GM18861 (cell line): ENCODE data around the gene FIBCD1.
A peak's percentile ranks its signal among the peaks of the same experiment; 100 is the strongest.

Experiments
- ATAC-seq: cut with Tn5 transposase; IDR thresholded peaks from one replicate; pipeline ENCODE4 v1.9.1; 2021; ENCODE audit not compliant: unreplicated experiment

Gene FIBCD1

GRCh38 chr9:130937146-130938076 lies 1.6 kb downstream of the FIBCD1 start:
- ATAC-seq: no peak

DNA sequence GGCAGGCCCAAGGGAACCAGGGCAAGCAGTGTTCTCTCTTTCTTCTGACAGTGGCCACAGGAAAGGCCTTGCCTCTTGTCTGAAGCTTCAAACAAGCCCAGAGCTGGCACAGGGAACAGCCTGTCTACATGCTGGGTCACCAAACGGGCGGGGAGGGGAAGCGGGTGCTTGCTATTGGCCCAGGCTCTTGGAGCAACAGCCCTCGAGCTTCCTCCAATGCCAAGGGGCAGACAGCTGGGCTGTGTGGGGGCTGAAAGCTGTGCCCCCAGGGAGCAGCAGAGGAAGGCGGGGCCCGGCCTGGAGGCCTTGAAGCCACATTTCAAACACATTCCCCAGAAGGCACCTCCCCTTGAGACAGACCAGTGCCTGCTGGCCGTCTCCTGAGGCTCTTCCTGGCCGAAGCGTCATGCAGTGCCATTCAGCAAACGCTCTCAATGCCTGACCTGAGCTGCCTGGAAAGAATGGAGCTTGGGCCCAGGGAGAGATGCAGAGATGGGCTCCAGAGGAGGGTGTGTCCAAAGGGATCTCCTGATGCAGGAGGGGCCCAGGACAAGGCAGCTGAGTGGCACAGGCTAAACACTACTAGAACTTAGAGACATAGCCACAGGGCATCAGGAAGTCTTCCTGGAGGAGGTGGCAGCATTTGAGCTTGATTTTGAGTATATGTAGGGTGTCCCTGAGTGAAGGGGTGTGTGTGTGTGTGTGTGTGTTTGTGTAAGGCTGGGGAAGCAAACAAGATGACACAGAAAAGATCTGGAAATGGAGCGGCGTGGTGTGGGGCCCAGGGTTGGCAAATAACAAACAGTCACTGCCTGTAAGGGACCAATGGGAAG lies 2.5 kb downstream of the FIBCD1 start:
- no peak for ATAC-seq

GRCh38 chr9:130935648-130936271 lies 3.3 kb downstream of the FIBCD1 start:
- ATAC-seq: no peak

GRCh38 chr9:130934702-130935647 lies 4.1 kb downstream of the FIBCD1 start:
- ATAC-seq: no peak

GRCh38 chr9:130934246-130934645 lies 4.8 kb downstream of the FIBCD1 start:
- no peak for ATAC-seq

DNA sequence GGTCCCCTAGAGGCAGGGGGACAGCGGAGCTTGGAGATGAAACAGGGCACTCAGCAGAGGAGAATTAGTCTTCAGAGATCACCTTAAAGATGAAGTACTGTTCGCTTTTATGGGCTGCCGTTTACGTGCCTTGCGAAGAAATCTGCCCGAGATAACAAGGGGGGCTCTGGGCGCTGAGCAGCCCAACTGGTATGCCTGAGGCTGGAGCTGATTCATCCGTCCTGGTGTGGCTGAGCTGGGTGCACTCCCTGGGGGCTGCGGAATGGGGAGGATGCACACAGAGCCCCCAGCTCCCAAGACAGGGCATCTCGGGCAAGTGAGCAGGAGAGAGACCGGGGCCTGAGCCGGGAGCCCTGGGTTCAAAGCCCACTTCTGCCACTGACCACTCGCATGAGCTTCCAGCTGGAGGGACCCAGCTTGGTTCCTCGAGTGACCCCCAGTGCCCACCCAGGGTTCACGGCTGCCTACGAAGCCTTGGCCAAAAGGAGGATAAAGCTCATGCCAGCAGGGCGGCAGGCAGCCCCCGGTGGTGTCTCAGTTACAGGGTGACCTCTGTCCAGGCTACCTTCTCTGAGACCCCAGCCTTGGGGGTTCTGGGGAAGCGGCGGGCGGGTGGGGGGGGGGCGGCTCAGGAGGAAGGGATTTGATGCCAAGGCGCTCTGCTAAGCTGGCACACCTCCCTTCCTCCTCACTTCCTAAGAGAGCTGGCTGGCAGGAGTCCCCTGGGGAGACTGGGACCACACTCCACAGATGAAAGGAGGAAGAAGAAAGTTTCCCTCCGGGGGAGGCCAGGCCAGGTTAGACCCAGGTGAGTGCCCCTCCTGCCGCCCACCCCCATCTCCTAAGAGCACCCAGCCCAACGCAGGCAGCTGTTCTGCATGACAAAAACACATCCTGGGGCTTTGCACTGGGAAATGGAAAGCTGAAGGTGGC lies 5.7 kb downstream of the FIBCD1 start:
- ATAC-seq: no peak

DNA sequence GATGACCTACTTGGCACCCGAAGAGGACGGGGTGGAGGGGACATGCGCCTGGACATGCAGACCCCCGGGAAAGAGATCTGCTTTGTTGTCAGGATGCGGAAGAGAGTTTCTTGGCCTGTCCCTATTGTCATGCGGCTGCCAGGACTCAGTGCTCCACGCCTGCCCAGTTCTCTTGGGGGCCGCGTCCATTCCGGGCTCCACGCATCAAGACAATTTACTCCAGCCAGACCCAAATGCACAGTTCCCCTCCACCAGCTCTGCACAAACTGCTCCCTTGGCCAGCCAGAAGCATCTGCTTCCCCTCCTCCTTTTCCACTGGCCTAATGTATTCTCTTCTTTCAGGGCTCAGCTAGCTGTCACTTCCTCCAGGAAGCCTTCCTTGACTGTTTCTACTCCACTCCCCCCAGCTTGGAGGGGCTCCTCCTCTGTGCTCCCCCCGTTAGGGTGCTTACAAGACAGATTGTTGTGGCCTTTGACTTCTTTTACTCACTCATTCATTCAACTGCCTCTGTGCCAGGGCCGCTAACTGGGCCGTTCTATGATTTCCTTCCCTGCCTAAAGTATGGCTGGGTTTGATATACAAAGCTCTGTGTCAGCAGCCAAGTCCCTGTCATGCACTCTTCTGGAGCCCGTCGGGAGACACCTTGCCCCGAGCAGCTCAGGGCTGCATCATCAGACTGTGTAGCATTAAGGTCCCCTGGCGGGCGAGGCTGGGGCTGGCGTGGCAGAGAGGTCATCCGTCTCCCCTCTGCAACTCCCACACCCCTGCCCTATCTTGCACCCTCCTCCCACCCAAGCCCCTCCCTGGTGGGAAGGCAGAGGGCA lies 6.6 kb downstream of the FIBCD1 start:
- no peak for ATAC-seq

DNA sequence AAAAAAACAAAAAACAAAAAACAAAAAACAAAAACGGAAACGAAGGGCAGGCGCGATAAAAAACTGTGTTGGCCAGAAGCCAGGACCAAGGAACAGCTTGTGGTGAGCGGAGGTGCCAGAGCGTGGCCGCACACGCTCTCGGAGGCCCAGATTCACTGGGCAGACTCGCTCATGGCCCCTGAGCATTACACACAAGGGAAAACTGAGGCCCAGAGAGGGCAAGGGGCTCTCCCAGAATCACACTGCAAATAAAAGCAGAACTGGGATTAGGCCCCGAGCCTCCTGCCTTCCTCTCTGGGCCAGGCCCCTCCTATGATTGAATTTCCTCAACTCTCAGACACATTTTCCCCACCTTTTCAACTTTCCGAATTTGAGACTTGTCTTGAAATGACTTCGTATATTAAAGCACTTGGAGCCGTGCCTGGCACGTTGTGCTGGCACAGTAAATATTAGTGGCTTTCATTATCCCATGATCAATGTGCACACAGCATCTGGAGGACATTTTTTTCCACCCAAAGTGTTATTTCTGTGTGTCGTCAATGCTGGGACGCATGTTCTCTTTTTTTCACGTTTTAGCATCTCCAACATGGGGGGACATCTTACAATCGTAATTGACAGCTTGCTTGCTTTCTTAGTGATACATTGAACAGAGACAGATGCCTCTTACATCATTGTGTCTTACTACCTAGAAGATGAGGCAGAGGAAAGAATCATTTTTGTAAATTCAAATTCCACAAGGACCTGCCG lies 7.4 kb downstream of the FIBCD1 start:
- peak; percentile 47 for ATAC-seq

- ATAC-seq: no peak
Observed at GRCh38 chr9:130930804-130931349, 8.2 kb downstream of the FIBCD1 start.

DNA sequence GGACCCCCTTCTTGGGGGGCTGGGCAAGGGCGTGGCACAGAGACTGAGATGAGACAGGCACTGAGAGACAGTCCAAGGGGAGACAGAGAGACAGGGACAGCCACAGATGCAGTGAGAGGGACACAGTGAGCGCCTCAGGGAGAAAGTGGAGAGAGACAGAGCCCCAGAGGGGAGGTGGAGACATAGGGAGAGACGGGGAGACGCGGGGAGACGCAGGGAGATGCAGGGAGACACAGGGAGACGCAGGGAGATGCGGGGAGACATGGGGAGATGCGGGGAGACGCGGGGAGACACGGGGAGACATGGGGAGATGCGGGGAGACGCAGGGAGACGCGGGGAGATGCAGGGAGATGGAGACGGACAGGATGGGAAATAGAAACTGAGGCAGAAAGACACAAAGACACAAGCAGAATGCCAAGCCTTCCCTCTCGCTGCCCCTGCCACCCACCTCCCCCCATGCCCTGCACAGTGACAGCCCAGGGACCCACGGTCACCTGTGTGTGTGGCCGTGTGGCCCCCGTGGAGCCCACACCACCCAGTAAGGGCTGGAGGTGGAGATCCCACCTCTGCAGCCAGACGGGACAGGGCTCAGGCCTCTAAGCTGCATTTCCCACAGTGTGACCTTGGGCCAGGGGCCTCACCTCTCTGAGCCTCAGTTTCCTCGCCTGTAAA lies 8.8 kb downstream of the FIBCD1 start:
- no peak for ATAC-seq

GRCh38 chr9:130929571-130930038 lies 9.4 kb downstream of the FIBCD1 start:
- no peak for ATAC-seq

GRCh38 chr9:130927995-130928900 lies 10.8 kb downstream of the FIBCD1 start:
- peak; percentile 47 for ATAC-seq

- no peak for ATAC-seq
Observed at GRCh38 chr9:130927338-130927737, 11.7 kb downstream of the FIBCD1 start.

GRCh38 chr9:130925050-130925678 lies 13.9 kb downstream of the FIBCD1 start:
- ATAC-seq: no peak

DNA sequence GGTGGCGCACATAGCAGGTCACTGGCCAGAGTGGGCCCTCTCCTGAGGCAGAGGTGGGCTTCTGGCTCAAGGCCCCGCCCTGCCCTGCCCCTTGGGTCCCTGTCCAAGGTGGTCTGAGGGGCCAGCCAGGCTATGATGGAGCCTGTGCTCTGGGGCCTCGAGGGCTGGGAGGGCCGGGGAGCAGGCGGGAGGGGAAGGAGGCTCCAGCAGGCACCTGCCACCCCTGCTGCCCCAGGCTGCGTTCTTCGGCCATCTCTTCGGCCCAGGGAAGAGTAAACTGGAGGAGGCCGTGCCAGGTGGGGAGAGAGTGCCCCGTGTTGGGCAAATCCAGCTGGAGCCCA lies 14.6 kb downstream of the FIBCD1 start:
- no peak for ATAC-seq
